Muscle of leg (tissue), 11 donors: ENCODE results near the gene ZNF516. TPM values are rescaled to one million over a fixed set of nuclear protein-coding genes. Genes with fewer than 3 reads are reported as not detected.
A peak's percentile ranks its signal among the peaks of the same experiment; 100 is the strongest.

Experiments used
- DNase-seq: peaks from one replicate; pipeline ENCODE4 v3.0.0; 2013
- H3K27ac ChIP-seq: one replicate; pipeline ENCODE4 v1.5.1; 2013; ENCODE audit warnings: mild to moderate bottlenecking, low read length, control low read depth
- H3K27me3 ChIP-seq: one replicate; pipeline ENCODE4 v1.6.1; 2013; ENCODE audit warnings: low read length; ENCODE audit not compliant: control insufficient read depth, insufficient read depth
- H3K36me3 ChIP-seq: one replicate; pipeline ENCODE4 v1.6.1; 2013; ENCODE audit warnings: low read length; ENCODE audit not compliant: control insufficient read depth, insufficient read depth
- H3K4me1 ChIP-seq: one replicate; pipeline ENCODE4 v1.6.1; 2013; ENCODE audit warnings: low read length; ENCODE audit not compliant: control insufficient read depth, insufficient read depth
- H3K4me3 ChIP-seq: one replicate; pipeline ENCODE4 v1.5.1; 2013; ENCODE audit warnings: low read length, control low read depth
- H3K9me3 ChIP-seq: replicated peaks from 2 replicates; pipeline ENCODE4 v1.6.1; 2013; ENCODE audit warnings: low read depth, low read length; ENCODE audit not compliant: control insufficient read depth
- WGBS: methylation state at CpG from one replicate; pipeline ENCODE4 v1.1.5; 2013; ENCODE audit warnings: missing lambda C conversion rate; ENCODE audit not compliant: insufficient coverage; 5-methylcytosine and 5-hydroxymethylcytosine counted together
- polyA plus RNA-seq, 8 donors: library from polyadenylated mRNA; unstranded; fragments of 120-200 nt; gene quantifications; one replicate each; pipeline versions ENCODE4 v1.2.1 to v1.2.3, GENCODE V29; 2013; ENCODE audit warnings: inconsistent platforms in 1 of 8, low replicate concordance in 1 of 8; ENCODE audit not compliant: insufficient read length in 8 of 8, insufficient read depth in 1 of 8
- total RNA-seq: library from RNA; stranded (reverse); fragments of 120-200 nt; gene quantifications from one replicate; pipeline ENCODE4 v1.2.4, GENCODE V29; 2013

Gene ZNF516
- total and polyA plus RNA-seq, 9 donors: 26.6 to 52.9 (median 42.9) TPM

DNA sequence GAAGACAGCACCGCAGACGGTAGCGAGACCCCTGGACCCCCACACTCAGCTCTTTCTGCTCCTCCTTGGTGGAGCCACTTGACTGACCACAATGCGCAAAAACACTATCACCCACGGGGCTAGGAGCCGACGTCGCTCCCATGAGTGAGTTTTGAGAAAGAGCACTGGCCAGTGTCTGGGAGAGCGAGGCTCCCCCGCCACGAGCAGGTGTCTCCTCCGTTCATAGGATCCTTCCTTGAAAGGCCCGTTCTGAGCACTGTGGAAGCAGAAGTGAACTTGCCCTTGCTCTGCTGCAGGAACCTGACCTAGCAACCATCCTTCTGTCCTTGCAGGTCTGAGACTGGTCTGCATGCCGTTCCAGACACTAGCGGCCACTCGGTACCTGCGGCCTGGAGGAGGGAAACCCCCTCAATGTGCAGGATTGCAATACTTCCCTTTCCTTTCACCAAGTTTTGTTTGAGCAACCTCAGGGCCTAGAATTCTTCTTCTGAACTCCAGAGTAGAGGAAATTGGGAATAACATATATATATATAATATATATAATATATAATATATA lies 12.9 kb upstream of the ZNF516 start:
- no peak overlapping the region for H3K27ac ChIP-seq
- H3K4me3 ChIP-seq: no peak overlapping the region
- H3K27me3 ChIP-seq: no peaks in the 10 kb centered on the region
- no peaks in the 10 kb centered on the region for H3K9me3 ChIP-seq
- H3K4me1 ChIP-seq: no peaks in the 10 kb centered on the region
- 94% methylated on average over 13 of the region's 17 CpGs for WGBS
- DNase-seq: no peak
- H3K36me3 ChIP-seq: no peaks in the 10 kb centered on the region

DNA sequence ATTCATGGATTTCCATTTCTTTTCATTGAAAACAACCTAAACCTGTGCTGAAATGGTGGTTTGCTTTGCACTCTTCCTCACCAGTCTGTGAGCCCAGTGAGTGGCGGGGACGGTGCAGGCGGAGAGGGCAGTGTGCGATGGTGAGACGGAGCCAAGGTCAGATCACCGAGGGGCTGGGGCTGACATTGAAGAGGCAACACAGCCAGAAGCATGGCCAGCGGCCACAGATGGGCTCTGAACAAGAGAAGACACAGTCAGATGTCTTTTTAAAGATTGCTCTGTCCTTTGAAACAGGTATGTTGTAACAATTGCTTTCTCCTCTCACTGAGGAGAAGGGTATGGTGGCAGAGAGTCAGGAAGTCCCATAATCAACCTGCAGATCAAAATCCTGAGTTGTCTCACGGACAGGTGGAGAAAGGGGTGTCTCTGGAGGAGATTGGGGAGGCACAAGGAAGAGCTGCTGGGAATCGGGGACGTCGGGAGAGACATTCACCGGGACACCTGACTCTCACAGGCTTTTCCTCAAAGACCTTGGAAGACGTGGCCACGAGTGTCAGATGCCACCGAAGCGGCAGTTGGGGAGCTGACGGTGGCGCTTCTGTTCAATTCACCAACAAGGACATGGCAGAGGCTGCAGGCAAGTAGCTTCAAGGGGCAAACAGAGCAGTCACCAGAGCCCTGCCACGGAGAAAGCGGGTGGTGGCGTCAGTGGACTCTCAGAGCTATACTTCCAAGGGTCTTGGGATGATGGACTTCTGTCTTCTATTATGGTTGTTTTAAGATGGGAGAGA lies 12.1 kb upstream of the ZNF516 start:
- 94% methylated on average over 21 of the region's 21 CpGs for WGBS
- Histone ChIP-seq H3K4me3 (no peak overlapping the region), H3K27ac (no peak overlapping the region)

DNA sequence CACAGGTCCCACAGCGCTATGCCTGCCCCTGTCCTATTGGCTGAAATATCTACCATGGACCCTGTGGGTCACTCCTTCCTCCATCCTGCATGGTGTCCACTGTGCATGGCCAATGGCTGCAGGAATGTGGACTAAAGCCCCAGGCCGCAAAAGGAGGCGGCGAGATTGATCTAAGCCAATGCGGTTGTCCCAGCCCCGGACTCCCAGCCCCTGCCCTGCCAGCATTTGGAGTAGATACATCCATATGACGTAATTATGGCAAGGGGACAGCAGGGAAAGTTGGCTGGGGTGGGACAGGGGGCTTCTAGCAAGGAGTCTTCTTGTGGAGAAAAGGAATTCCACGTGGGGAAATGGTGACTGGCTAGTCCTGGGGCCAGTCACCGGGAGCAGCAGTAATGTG lies 11.4 kb upstream of the ZNF516 start:
- H3K36me3 ChIP-seq: no peaks in the 10 kb centered on the region
- no peaks in the 10 kb centered on the region for H3K27me3 ChIP-seq
- no peak for DNase-seq
- H3K27ac ChIP-seq: no peak overlapping the region
- WGBS: 93% methylated on average over 9 of the region's 9 CpGs
- H3K4me1 ChIP-seq: no peaks in the 10 kb centered on the region
- no peaks in the 10 kb centered on the region for H3K9me3 ChIP-seq
- H3K4me3 ChIP-seq: no peak overlapping the region

More for the DNA sequence above, 12.1 kb upstream of the ZNF516 start:
- no peaks in the 10 kb centered on the region for H3K9me3 ChIP-seq
- no peaks in the 10 kb centered on the region for H3K36me3 ChIP-seq
- H3K4me1 ChIP-seq: no peaks in the 10 kb centered on the region
- DNase-seq: no peak
- no peaks in the 10 kb centered on the region for H3K27me3 ChIP-seq

DNA sequence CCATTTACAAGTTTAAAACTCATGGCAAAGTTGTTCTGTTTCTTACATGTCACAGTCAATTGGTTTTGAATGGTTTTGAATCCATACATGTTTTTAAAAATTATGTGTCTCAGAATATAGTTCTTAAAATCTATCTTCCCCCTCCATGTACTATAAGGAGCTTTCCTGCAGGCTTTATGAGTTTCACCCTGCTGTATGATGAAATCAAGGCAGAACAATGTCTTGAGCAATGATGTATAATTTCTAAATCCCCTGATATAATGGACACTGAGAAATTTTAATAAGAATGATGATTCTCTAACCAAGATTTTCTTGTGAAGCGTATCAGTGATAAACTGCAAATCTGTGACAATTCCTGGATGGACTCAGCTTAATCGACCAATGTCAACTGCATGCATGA lies 10.6 kb upstream of the ZNF516 start:
- no peaks in the 10 kb centered on the region for H3K9me3 ChIP-seq
- H3K36me3 ChIP-seq: no peaks in the 10 kb centered on the region
- no peak overlapping the region for H3K27ac ChIP-seq
- no peak overlapping the region for H3K4me3 ChIP-seq
- WGBS: no CpG with 5 or more reads among the region's 2 CpGs
- no peaks in the 10 kb centered on the region for H3K4me1 ChIP-seq
- no peak for DNase-seq
- H3K27me3 ChIP-seq: no peaks in the 10 kb centered on the region

DNA sequence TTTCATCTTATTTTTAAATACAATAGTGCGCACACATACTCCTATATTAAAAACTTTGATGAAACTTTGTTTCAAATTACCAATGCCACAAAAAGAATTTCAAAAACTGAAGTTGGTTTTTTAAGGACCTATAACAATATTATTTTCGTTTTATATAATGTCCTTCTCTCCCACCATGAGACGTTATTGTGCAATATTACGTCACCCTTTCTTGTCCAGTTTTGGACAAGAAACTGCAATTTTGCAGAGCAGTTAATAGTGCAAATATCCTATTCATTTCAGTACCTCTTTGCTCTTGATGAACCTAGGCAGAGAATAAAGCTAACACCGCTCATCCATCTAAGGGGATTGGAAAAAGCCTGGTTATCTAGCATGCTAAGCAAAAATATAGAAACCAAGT lies 9.7 kb upstream of the ZNF516 start:
- Histone ChIP-seq H3K4me1 (no peaks in the 10 kb centered on the region), H3K9me3 (no peaks in the 10 kb centered on the region), H3K27me3 (no peaks in the 10 kb centered on the region), H3K4me3 (no peak overlapping the region), H3K36me3 (no peaks in the 10 kb centered on the region), H3K27ac (no peak overlapping the region)
- no peak for DNase-seq
- WGBS: no CpG with 5 or more reads among the region's 5 CpGs

DNA sequence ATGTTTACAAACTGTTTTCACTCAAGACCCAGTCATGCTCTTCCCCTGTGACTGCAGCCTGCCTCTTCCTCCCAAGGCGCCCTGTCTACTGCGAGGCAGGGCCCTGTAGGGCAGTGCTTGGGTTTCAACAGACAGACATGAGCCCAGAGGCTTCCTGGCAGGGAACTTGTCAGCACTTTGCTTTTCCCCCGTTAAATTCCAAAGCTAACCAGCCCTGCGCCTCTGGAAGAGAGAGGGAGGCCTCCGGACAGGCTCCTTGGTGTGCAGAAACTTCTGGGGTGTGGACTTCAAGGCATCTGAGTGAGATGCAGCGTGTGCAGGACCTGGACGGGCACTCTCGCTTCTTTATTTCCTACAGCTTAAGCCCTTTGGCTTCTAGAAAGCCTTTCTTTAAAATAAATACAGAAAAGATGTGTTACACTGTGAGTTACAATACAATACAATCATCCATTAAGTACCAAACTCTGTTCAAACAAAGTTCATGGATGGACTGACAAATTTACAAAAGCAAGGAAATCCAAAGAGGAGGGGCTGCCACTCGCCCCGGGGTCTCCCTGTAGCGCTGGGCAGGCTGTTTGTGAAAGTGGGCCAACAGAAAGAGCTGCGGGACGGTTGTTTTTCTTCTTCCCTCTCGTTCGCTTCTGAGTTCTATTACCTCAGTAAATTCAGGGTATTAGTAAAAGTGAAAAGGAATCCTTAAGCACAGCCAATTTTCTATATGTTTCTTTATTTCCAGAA lies 8.8 kb upstream of the ZNF516 start:
- no peak overlapping the region for H3K27ac ChIP-seq

DNA sequence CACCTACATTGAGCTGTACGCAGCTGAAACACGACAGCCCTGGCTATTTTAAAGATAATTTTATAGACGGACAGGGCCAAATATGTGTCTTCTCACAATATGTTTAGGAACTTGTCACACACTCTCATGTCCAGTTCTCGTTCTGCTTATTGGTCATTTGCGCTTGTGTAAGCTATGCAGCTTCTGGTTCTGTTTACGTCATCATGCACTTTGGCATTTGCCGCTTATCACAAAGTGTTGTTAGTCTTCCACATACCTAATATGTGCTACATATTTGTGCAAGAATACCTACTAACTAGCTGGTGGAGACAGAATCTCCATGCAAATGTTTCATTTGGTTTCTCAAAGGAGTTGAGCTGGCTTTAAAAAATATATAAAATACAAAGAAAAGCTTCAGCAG lies 7.5 kb upstream of the ZNF516 start:
- no peaks in the 10 kb centered on the region for H3K36me3 ChIP-seq
- H3K9me3 ChIP-seq: no peaks in the 10 kb centered on the region
- DNase-seq: no peak
- WGBS: 91% methylated on average over 3 of the region's 7 CpGs
- H3K4me1 ChIP-seq: no peaks in the 10 kb centered on the region
- no peak overlapping the region for H3K27ac ChIP-seq
- H3K27me3 ChIP-seq: no peaks in the 10 kb centered on the region
- H3K4me3 ChIP-seq: no peak overlapping the region

More for the DNA sequence above, 8.8 kb upstream of the ZNF516 start:
- no peak for DNase-seq
- Histone ChIP-seq H3K9me3 (no peaks in the 10 kb centered on the region), H3K36me3 (no peaks in the 10 kb centered on the region), H3K27me3 (no peaks in the 10 kb centered on the region), H3K4me3 (no peak overlapping the region), H3K4me1 (no peaks in the 10 kb centered on the region)
- WGBS: 45% methylated on average over 5 of the region's 15 CpGs

- H3K4me3 ChIP-seq: no peak overlapping the region
- H3K9me3 ChIP-seq: no peaks in the 10 kb centered on the region
- H3K4me1 ChIP-seq: peaks cover 4% of the 10 kb centered on the region
- no peaks in the 10 kb centered on the region for H3K27me3 ChIP-seq
- no peak overlapping the region for H3K27ac ChIP-seq
- H3K36me3 ChIP-seq: no peaks in the 10 kb centered on the region
- no peak for DNase-seq
- WGBS: 89% methylated on average over 5 of the region's 10 CpGs
Observed at GRCh38 chr18:76499637-76500340, 4.7 kb upstream of the ZNF516 start.

- H3K4me1 ChIP-seq: peaks cover 4% of the 10 kb centered on the region
- no peaks in the 10 kb centered on the region for H3K36me3 ChIP-seq
- DNase-seq: no peak
- H3K4me3 ChIP-seq: no peak overlapping the region
- H3K27ac ChIP-seq: no peak overlapping the region
- H3K27me3 ChIP-seq: no peaks in the 10 kb centered on the region
- no peaks in the 10 kb centered on the region for H3K9me3 ChIP-seq
- 80% methylated on average over 1 of the region's 8 CpGs for WGBS
Observed at GRCh38 chr18:76499021-76499420, 4.0 kb upstream of the ZNF516 start.

DNA sequence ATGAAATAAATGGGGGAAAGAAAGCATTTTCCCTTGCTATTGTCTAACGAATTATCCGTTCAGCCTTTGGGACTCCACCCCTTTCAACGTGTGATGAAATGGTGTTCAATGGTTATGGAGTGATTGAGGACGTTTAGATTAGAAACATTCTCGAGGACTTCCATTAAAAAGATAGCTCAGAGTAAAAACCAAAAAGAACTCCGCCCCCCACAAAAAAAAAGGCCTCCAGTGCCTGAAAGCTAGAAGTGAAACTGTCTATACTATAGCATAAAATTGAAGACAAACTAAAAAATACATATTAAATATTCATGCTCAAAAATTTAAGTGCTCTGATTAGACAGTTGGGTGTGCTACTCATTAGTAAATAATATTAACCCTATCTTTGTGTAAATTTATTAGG lies 3.0 kb upstream of the ZNF516 start:
- Histone ChIP-seq H3K4me1 (peaks cover 6% of the 10 kb centered on the region), H3K27ac (peak overlapping the region; percentile 7), H3K9me3 (no peaks in the 10 kb centered on the region), H3K4me3 (no peak overlapping the region), H3K27me3 (no peaks in the 10 kb centered on the region), H3K36me3 (no peaks in the 10 kb centered on the region)
- no CpG with 5 or more reads among the region's 6 CpGs for WGBS
- DNase-seq: no peak
